NOMO-1 treated with DMSO at 0.1 percent for 48 hours (cell line): ENCODE measurements around the gene MAST1.
"Not testable (repeated sequence)": the region's sequence is repeated elsewhere in the genome, so short reads cannot be mapped to it uniquely, and the experiment has no call there.

Source experiments
- DNase-seq: peaks from one replicate; lab custom pipeline; 2025; ENCODE audit not compliant: unreplicated experiment; lab: John Stamatoyannopoulos, UW

The MAST1 gene

DNA sequence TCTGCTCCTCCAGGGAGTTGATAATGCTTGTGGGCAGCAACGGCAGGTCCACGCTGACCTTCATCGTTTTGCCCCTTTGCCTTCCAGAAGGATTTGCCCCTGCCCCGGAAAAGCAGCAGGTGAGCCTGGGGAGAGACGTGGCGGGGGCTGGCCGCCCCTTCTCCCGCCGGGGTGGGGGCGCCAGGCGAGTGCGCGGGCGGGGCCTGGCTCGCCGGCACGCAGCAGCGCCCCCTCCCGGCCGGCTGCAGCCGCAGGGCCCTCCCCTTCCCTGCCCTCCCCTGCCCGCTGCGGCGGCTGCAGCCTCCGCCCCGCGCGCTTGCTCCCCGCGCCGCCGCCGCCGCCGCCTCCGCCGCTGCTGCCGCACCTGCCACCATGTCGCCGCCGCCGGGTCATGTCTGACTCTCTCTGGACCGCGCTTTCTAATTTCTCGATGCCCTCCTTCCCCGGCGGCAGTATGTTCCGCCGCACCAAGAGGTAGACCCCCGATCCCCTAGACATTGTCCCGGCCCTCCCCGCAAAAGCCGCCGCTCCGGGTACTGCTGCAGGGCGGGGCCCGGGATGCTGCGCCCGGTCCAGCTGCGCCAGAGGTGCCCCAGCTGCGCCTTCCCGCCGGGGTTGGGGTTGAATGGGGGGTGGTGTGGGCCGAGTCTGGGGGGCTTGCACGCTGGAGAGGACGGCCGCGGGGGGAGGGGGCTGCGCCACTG lies at the start of gene MAST1:
Gene MAST1 (plus strand): TSS at position 334 of the 704 bp plus-strand sequence. CDS start 58 bp downstream, at position 392.
- DNase-seq, result peak; percentile 30

- DNase-seq, result peak; percentile 24
These were observed 49.6 kb upstream of the MAST1 start for GRCh38 chr19:12788682-12789097.

- peak; percentile 36 for DNase-seq
These were observed 49.0 kb upstream of the MAST1 start for GRCh38 chr19:12789098-12789903.

DNA sequence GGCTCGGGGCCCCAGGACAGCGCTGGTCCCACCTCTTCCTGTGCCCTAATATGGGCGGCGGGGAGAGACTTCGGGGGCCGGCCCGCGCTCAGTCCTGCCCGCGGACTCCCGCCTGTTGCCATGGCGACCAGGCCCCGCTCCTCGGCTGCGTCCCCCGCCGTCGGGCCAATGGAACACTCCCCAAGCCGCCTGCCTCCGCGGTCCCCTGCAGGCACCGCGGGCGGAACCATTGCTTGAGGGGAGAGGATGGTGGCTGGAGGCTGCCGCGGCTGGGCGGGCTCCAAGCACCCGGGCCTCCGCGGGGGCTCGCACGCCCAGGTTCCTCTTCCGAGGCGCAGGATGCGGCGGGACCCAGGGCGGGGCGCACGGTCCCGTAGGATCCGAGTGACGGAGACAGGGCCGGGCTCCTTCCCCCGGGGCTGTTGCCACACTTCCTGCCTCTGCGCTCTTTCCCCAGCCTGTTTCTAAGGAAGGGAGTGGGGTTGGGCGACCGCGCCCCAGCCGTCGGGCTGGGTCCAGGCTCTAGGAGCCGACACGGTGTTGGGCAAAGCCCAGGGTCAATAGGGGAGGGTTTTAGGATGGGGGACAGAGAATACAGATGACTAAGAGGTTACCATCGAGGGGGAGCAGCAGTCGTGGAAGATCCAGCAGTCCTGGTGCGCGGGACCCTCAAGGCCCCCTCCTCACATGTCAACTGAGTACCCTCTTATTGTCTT lies 48.3 kb upstream of the MAST1 start:
- peak; percentile 96 for DNase-seq

GRCh38 chr19:12790628-12791344 lies 47.5 kb upstream of the MAST1 start:
- DNase-seq, result peak; percentile 24

- peak; percentile 91 for DNase-seq
These were observed 46.8 kb upstream of the MAST1 start, which contains the start of gene JUNB for GRCh38 chr19:12791345-12792050. Gene JUNB, plus strand, starts transcription at chr19:12791486. Its CDS starts 286 bp downstream, at chr19:12791772.

DNA sequence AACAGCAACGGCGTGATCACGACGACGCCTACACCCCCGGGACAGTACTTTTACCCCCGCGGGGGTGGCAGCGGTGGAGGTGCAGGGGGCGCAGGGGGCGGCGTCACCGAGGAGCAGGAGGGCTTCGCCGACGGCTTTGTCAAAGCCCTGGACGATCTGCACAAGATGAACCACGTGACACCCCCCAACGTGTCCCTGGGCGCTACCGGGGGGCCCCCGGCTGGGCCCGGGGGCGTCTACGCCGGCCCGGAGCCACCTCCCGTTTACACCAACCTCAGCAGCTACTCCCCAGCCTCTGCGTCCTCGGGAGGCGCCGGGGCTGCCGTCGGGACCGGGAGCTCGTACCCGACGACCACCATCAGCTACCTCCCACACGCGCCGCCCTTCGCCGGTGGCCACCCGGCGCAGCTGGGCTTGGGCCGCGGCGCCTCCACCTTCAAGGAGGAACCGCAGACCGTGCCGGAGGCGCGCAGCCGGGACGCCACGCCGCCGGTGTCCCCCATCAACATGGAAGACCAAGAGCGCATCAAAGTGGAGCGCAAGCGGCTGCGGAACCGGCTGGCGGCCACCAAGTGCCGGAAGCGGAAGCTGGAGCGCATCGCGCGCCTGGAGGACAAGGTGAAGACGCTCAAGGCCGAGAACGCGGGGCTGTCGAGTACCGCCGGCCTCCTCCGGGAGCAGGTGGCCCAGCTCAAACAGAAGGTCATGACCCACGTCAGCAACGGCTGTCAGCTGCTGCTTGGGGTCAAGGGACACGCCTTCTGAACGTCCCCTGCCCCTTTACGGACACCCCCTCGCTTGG lies 46.1 kb upstream of the MAST1 start:
- DNase-seq, result peak; percentile 76

DNA sequence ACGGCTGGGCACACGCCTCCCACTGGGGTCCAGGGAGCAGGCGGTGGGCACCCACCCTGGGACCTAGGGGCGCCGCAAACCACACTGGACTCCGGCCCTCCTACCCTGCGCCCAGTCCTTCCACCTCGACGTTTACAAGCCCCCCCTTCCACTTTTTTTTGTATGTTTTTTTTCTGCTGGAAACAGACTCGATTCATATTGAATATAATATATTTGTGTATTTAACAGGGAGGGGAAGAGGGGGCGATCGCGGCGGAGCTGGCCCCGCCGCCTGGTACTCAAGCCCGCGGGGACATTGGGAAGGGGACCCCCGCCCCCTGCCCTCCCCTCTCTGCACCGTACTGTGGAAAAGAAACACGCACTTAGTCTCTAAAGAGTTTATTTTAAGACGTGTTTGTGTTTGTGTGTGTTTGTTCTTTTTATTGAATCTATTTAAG lies 45.4 kb upstream of the MAST1 start:
- DNase-seq, result no peak

GRCh38 chr19:12793290-12794195 lies 44.8 kb upstream of the MAST1 start:
- peak; percentile 84 for DNase-seq

GRCh38 chr19:12794196-12794941 lies 43.9 kb upstream of the MAST1 start:
- DNase-seq, result peak; percentile 35

DNA sequence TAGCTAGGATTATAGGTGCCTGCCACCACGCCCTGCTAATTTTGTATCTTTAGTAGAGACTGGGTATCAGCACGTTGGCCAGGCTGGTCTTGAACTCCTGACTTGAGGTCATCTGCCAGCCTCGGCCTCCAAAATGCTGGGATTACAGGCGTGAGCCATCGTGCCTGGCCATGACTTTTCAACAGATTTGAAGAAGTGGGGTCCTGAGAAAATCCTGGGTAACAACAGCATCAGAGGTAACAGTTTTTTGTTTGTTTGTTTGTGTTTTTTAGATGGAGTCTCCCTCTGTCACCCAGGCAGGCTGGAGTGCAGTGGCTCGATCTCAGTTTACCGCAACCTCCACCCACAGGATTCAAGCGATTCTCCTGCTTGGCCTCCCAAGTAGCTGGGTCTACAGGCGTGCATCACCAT lies 43.3 kb upstream of the MAST1 start:
- DNase-seq, result no peak

DNA sequence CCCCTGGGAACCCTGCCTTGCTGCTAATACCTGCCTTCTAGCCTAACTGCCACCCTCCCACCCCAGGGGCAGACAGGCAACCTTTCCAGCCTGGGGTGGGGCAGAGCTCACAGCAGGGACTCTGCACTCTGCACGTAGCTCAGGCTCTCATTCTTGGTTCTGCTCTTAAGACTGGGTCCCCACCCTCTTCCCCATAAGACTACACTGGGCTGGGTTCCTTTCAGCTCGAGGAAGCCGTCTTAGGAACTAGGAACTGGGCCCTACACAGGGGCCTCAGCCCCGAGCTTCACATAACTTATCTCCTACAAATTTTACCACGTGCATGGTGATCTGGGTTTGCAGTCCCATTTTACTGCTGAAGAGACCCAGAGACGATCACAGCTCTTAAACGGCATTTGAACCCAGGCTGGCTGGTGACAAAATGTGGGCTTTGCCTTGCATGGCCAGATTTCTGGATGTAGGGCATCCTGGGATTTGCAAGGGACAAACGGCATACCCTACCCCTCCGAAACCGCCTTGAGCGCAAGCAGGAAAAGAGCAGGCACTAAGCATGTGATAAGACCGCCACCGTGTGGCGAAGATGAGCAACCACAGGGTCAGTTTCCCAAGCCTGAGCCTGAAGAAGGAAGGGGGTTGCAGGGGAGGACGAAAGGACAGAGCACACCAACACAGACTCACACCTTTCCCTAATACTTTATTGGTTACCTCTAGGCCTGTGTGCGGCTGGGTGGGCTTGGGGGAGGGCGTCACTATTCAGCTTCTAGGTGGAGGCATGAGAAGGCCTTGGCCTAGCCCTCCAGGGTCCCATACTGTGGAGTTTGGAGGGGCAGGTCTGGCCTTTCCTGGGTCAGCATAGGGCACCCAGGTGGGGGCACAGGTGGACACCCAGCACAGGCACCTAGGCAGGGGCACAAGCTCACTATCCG lies 41.9 kb upstream of the MAST1 start:
- peak; percentile 66 for DNase-seq

GRCh38 chr19:12797141-12797587 lies 41.2 kb upstream of the MAST1 start:
- DNase-seq, result no peak

DNA sequence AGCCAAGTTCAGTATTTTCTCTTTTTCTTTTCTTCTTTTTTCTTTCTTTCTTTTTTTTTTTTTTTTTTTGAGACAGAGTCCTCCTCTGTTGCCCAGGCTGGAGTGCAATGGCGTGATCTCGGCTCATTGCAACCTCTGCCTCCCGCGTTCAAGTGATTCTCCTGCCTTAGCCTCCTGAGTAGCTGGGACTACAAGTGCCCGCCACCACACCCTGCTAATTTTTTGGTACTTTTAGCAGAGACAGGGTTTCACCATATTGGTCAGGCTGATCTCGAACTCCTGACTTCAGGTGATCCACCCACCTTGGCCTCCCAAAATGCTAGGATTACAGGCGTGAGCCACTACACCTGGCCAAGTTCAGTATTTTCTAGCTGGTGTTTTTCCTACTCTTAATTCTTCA lies 40.7 kb upstream of the MAST1 start:
- not testable (repeated sequence) for DNase-seq

DNA sequence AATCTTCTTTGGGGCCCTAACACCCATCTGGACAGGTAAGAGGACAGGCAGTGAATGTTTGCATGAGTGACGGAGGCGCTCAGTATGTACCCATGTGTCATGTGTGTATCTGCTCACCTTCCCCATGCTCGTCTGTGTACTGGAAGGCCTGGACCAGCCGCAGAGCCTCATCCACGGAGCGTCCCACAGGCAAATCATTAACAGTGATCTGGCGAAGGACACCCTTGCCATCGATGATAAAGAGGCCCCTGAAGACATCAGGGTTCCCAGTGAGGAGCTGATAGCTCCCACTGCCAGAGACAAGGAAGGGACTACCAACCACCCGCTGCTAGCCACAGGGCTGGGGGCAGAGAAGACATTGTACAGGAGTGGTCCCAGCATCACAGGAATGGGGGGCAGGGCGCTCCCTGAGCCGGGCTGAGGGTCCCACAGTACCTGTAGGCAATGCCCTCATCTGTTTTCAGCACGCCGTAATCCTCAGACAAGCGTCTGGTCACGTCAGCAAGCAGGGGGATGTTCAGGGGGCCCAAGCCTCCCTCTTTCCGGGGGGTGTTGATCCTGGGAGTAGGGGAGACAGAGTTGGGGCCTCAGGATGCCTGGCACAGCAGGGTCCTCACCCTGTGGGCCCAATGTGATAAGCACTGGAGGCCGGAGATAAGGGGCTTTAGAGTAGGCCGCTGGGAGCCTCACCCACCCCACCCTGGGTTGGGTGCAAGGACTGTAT lies 38.4 kb upstream of the MAST1 start:
- DNase-seq, result no peak

- no peak for DNase-seq
These were observed 37.9 kb upstream of the MAST1 start for GRCh38 chr19:12800466-12800770.
